Activated naive CD8-positive, alpha-beta T cell treated with anti-CD3 and anti-CD28 coated beads, Interleukin-2, amount 10 ng/mL, durations not matched to agents 7 days and 5 days (primary cell): ENCODE results near the gene GSTM1. TPM values are rescaled to one million over a fixed set of nuclear protein-coding genes. Genes with fewer than 3 reads are reported as not detected.
"Not testable (repeated sequence)": the region's sequence is repeated elsewhere in the genome, so short reads cannot be mapped to it uniquely, and the experiment has no call there.

Source experiments
- ATAC-seq: fragments of 150-1000 bp; cut with Tn5 transposase; one replicate; pipeline ENCODE4 v1.10.0; 2021; ENCODE audit warnings: low read depth, moderate library complexity
- POLR2A ChIA-PET: fragments of 350-600 bp; sonication (Branson Sonifier 250); formaldehyde crosslinking; loops from one replicate; lab custom pipeline; 2021; ENCODE audit warnings: antibody characterized with exemption; lab: Charles Lee
- DNase-seq: peaks from one replicate; pipeline ENCODE4 v3.0.0; 2021
- H3K27ac Mint-ChIP-seq: one replicate; pipeline ENCODE4 v1.8.0; 2022; ENCODE audit warnings: mild to moderate bottlenecking, mixed read lengths
- H3K27me3 Mint-ChIP-seq: one replicate; pipeline ENCODE4 v1.8.0; 2022; ENCODE audit warnings: mild to moderate bottlenecking, moderate library complexity, mixed read lengths
- H3K36me3 Mint-ChIP-seq: one replicate; pipeline ENCODE4 v1.8.0; 2021; ENCODE audit warnings: mild to moderate bottlenecking, mixed read lengths
- H3K4me1 Mint-ChIP-seq: one replicate; pipeline ENCODE4 v1.8.0; 2021; ENCODE audit warnings: mixed read lengths
- H3K4me3 Mint-ChIP-seq: one replicate; pipeline ENCODE4 v1.8.0; 2022; ENCODE audit warnings: mild to moderate bottlenecking, moderate library complexity, mixed read lengths
- H3K9me3 Mint-ChIP-seq: one replicate; pipeline ENCODE4 v1.8.0; 2021; ENCODE audit warnings: mixed read lengths
- total RNA-seq, 2 experiments: library from RNA; stranded (reverse); gene quantifications; one replicate each; pipeline ENCODE4 v1.2.3, GENCODE V29; 2021

Gene GSTM1
- total RNA-seq, 2 experiments from 2014 or later = not detected

DNA sequence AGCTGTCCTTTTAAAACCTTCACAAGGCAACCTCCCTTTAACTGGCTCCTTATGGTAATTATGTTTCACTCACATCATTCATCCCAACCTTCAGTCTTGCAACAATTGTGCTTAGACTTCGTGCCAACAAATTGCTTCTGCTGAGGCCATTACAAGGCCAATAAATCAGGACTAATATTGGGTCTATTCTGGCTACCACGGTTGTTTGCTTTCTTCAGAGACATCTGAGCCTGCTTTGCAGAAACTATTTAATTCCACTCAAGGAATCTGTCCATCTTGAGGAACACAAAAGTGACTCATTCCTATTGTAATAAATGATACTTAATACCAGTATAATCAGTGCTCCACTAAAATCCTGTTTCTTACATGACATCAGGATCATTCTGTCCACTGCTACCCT lies 34.3 kb upstream of the GSTM1 start:
- Mint-ChIP-seq H3K4me1 (peaks cover 13% of the 10 kb centered on the region), H3K27ac (no peak overlapping the region), H3K36me3 (no peaks in the 10 kb centered on the region), H3K4me3 (no peak overlapping the region), H3K27me3 (peaks cover 33% of the 10 kb centered on the region), H3K9me3 (no peaks in the 10 kb centered on the region)
- POLR2A ChIA-PET = no interaction called here
- DNase-seq (no peak), ATAC-seq (no peak)

DNA sequence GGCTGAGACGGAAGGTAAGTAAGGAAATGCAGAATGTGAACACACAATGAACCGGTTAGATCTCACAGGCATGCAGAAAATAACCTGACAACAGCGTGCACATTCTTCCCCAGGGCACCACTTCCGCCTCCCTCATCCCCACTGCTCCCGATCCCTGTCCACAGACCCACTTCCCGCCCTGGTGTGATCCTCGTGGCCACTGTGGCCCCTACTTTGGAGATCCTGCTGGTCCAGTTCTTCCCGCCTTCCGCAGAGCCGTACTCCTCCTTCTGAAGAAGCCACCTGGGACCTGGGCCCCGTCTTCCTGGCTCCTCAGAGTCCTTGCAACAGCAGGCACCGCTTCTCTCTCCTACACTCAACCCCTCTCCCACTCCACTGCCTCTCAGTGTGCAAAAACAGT lies 33.1 kb upstream of the GSTM1 start:
- Mint-ChIP-seq H3K9me3 (no peaks in the 10 kb centered on the region), H3K4me1 (peaks cover 10% of the 10 kb centered on the region), H3K27ac (no peak overlapping the region), H3K36me3 (no peaks in the 10 kb centered on the region), H3K27me3 (peaks cover 33% of the 10 kb centered on the region), H3K4me3 (no peak overlapping the region)
- POLR2A ChIA-PET = no interaction called here
- DNase-seq = no peak
- no peak for ATAC-seq

DNA sequence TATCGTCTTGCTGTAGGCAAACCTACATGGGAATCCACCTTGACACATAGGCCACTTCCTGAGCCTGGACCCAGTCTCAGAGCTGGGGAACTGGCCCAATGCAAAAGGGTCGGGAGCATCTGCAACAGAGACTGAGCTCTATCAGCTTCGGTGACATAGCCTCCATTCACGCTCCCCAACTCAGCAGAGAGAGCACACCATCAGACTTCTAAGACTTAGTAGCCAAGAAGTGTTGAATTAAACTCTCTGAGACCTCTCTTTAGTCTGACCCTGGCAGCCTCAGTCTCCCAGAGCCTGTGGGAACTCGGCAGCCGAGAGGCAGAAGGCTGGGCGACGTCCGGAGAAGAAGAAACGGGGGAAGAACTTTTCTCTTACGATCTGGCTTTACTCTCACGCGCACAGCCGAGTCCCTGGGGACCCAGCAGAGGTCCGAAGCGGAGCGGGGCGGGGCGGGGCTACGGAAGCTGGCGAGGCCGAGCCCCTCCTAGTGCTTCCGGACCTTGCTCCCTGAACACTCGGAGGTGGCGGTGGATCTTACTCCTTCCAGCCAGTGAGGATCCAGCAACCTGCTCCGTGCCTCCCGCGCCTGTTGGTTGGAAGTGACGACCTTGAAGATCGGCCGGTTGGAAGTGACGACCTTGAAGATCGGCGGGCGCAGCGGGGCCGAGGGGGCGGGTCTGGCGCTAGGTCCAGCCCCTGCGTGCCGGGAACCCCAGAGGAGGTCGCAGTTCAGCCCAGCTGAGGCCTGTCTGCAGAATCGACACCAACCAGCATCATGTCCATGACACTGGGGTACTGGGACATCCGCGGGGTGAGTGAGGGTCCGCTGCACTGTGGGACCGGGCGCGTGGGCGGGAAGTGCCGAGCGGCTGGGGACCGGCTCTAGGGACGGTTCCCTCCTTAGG lies 31.8 kb upstream of the GSTM1 start, which contains the start of gene GSTM4:
TSS of gene GSTM4 (plus strand) at position 485 of the 905 bp plus-strand sequence. CDS start at position 776, 291 bp downstream.
- peaks cover 30% of the 10 kb centered on the region for H3K27me3 Mint-ChIP-seq
- POLR2A ChIA-PET = no interaction called here
- no peaks in the 10 kb centered on the region for H3K9me3 Mint-ChIP-seq
- ATAC-seq (peak; percentile 87), DNase-seq (peak; percentile 74)
- H3K36me3 Mint-ChIP-seq = no peaks in the 10 kb centered on the region
- H3K4me1 Mint-ChIP-seq = peaks cover 10% of the 10 kb centered on the region
- peak within 1 kb of the TSS; percentile 81 for H3K27ac Mint-ChIP-seq
- peak within 1 kb of the TSS; percentile 88 for H3K4me3 Mint-ChIP-seq

DNA sequence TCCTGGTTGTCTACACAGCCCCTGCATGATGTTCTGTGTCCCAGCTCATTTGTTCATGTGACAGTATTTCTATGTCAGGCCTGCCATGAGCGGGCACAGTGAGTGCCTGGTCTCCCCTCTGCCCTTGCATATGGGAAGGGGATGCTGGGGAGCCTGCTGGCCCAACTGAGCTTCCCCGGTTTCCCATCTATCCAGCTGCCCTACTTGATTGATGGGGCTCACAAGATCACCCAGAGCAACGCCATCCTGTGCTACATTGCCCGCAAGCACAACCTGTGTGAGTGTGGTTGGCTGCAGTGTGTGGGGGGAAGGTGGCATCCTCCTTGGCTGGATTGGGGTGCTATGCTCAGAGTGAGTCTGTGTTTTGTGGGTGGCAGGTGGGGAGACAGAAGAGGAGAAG lies 30.2 kb upstream of the GSTM1 start:
- ATAC-seq (no peak), DNase-seq (no peak)
- H3K9me3 Mint-ChIP-seq = no peaks in the 10 kb centered on the region
- H3K4me1 Mint-ChIP-seq = peaks cover 14% of the 10 kb centered on the region
- H3K27ac Mint-ChIP-seq = no peak overlapping the region
- POLR2A ChIA-PET = no interaction called here
- H3K27me3 Mint-ChIP-seq = peaks cover 17% of the 10 kb centered on the region
- no peaks in the 10 kb centered on the region for H3K36me3 Mint-ChIP-seq
- no peak overlapping the region for H3K4me3 Mint-ChIP-seq

GRCh38 chr1:109657970-109658369 lies 29.6 kb upstream of the GSTM1 start:
- Mint-ChIP-seq H3K4me1 (peaks cover 14% of the 10 kb centered on the region), H3K36me3 (no peaks in the 10 kb centered on the region), H3K4me3 (no peak overlapping the region), H3K27me3 (peaks cover 14% of the 10 kb centered on the region), H3K9me3 (no peaks in the 10 kb centered on the region), H3K27ac (no peak overlapping the region)
- DNase-seq (no peak), ATAC-seq (no peak)
- POLR2A ChIA-PET = no interaction called here

GRCh38 chr1:109658533-109659042 lies 29.0 kb upstream of the GSTM1 start:
- Mint-ChIP-seq H3K27me3 (peaks cover 9% of the 10 kb centered on the region), H3K36me3 (no peaks in the 10 kb centered on the region), H3K4me3 (no peak overlapping the region), H3K27ac (no peak overlapping the region), H3K4me1 (peaks cover 14% of the 10 kb centered on the region), H3K9me3 (no peaks in the 10 kb centered on the region)
- POLR2A ChIA-PET = no interaction called here
- ATAC-seq (no peak), DNase-seq (no peak)

- DNase-seq (no peak), ATAC-seq (no peak)
- no peak overlapping the region for H3K27ac Mint-ChIP-seq
- POLR2A ChIA-PET = no interaction called here
- H3K4me1 Mint-ChIP-seq = peaks cover 14% of the 10 kb centered on the region
- peaks cover 7% of the 10 kb centered on the region for H3K27me3 Mint-ChIP-seq
- no peaks in the 10 kb centered on the region for H3K36me3 Mint-ChIP-seq
- no peaks in the 10 kb centered on the region for H3K9me3 Mint-ChIP-seq
- H3K4me3 Mint-ChIP-seq = no peak overlapping the region
Observed at GRCh38 chr1:109659145-109659544, 28.5 kb upstream of the GSTM1 start.

DNA sequence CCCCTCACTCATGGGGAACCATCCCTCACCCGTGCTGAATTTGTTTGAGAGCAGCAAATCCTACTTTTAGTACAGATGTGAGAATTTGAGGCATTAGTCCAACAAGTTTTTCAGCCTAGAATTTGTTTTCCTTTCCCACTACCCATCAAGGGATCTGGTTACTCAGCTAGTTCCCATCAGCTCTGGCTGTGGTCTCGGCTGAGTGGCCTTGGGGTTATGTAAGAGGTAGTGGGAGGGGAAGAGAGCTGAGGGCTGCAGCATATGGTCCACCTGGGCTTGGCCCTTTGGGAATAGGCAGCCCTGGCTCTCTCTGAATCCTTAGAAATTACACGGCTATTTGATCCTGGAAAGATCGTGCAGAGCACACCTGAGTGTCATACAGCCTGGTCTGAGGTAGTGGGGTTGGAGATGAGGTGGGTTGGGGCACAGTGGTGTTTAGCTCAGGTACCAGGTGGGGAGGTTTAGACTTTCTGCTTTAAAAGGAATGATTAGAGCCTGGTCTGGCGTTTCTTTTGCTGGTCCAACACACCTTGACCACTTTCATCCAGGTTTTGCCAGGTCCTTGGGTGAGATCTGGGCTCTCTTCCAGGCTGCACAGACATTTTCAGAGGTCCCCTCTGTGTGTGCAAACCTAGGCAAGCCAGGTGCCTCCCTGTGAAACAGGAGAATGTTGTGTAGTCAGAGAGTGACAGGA lies 27.5 kb upstream of the GSTM1 start:
- H3K36me3 Mint-ChIP-seq = no peaks in the 10 kb centered on the region

DNA sequence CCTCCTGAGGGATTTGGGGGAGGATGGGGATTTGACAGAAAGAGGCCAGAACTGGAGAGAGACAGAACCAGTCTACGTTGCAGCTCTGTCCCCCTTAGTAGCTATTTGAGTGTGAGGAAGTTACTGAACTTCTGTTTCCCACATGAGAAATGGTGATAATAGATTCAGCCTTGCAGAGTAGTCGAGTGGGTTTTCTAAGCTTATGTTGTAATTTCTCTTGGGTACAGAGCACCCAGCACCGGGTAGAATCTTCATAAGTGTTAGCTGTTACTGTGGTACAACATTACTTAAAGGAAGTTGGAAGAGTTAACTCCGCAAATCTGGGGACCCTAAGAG lies 27.0 kb upstream of the GSTM1 start:
- not testable (repeated sequence) for DNase-seq, H3K4me1 Mint-ChIP-seq, H3K36me3 Mint-ChIP-seq, H3K9me3 Mint-ChIP-seq, H3K4me3 Mint-ChIP-seq, H3K27me3 Mint-ChIP-seq, ATAC-seq
- POLR2A ChIA-PET = interaction anchor here (0.6 kb wide), 1 partner anchor 10 kb away, joined by 3 read pairs; no protein-coding TSS in a partner anchor
- peak overlapping the region; percentile 5 for H3K27ac Mint-ChIP-seq

More for the DNA sequence above, 27.5 kb upstream of the GSTM1 start:
- no peaks in the 10 kb centered on the region for H3K27me3 Mint-ChIP-seq
- H3K4me3 Mint-ChIP-seq = no peak overlapping the region
- H3K27ac Mint-ChIP-seq = peak overlapping the region; percentile 5
- H3K9me3 Mint-ChIP-seq = no peaks in the 10 kb centered on the region
- POLR2A ChIA-PET = interaction anchor here (0.6 kb wide), 1 partner anchor 11 kb away, joined by 3 read pairs; no protein-coding TSS in a partner anchor
- DNase-seq = no peak
- no peak for ATAC-seq
- peaks cover 12% of the 10 kb centered on the region for H3K4me1 Mint-ChIP-seq

DNA sequence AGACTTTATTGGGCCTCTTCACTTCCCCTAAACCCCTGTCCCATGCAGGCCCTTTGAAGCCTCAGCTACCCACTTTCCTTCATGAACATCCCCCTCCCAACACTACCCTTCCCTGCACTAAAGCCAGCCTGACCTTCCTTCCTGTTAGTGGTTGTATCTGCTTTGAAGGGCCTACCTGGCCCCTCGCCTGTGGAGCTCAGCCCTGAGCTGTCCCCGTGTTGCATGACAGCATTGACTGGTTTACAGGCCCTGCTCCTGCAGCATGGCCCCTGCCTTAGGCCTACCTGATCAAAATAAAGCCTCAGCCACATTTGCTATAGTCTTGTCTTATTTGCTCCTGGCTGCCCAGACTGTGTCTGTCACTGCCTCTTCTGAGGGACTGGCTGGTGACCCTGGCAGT lies 26.2 kb upstream of the GSTM1 start:
- Mint-ChIP-seq H3K27me3 (no peaks in the 10 kb centered on the region), H3K36me3 (no peaks in the 10 kb centered on the region), H3K4me1 (peaks cover 5% of the 10 kb centered on the region), H3K27ac (peak overlapping the region; percentile 53), H3K4me3 (no peak overlapping the region), H3K9me3 (no peaks in the 10 kb centered on the region)
- ATAC-seq (no peak), DNase-seq (no peak)
- POLR2A ChIA-PET = no interaction called here

GRCh38 chr1:109664671-109665070 lies 22.9 kb upstream of the GSTM1 start:
- no peak for ATAC-seq
- POLR2A ChIA-PET = no interaction called here
- DNase-seq = no peak
- no peak overlapping the region for H3K4me3 Mint-ChIP-seq
- peaks cover under 1% of the 10 kb centered on the region for H3K36me3 Mint-ChIP-seq
- H3K9me3 Mint-ChIP-seq = no peaks in the 10 kb centered on the region
- no peak overlapping the region for H3K27ac Mint-ChIP-seq
- no peaks in the 10 kb centered on the region for H3K27me3 Mint-ChIP-seq
- peaks cover 18% of the 10 kb centered on the region for H3K4me1 Mint-ChIP-seq

- Mint-ChIP-seq H3K4me3 (peak within 1 kb of the TSS; percentile 82), H3K27me3 (no peaks in the 10 kb centered on the region), H3K36me3 (peaks cover 2% of the 10 kb centered on the region), H3K4me1 (peaks cover 19% of the 10 kb centered on the region), H3K9me3 (no peaks in the 10 kb centered on the region), H3K27ac (no peak within 1 kb of the TSS)
- POLR2A ChIA-PET = no interaction called here
- DNase-seq (peak; percentile 75), ATAC-seq (peak; percentile 94)
Observed at GRCh38 chr1:109667452-109668122, 20.0 kb upstream of the GSTM1 start, which contains the start of gene GSTM2. TSS of gene GSTM2 (plus strand) at chr1:109668057. CDS start at chr1:109668116, 59 bp downstream.

DNA sequence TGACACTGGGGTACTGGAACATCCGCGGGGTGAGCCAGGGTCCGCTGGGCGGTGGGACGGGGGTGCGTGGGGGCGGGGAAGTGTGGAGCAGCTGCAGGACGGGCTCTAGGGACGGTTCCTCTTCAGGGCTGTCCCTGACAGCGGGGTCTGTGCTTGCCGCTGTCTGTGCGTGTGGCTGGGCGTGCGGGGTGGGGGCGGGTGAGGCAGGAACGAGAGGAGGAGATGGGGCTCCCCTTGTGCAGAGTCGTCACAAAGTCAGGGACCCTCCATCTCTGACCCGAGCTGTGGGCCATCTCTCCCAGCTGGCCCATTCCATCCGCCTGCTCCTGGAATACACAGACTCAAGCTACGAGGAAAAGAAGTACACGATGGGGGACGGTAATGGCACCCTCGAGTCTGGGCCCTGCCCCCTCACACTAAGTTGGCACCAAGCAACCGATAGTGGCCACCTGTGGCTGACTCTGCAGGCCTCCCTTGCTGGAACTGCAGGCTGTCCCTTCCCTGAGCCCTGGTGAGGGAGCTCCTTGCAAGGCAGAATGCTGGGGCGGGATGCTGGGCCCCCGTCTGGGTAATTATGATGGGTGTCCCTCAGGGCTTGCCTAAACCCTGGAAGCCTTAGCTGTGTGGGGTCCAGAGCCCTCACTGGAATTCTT lies 19.4 kb upstream of the GSTM1 start:
- DNase-seq (no peak), ATAC-seq (no peak)
- no peaks in the 10 kb centered on the region for H3K27me3 Mint-ChIP-seq
- peak overlapping the region; percentile 82 for H3K4me3 Mint-ChIP-seq
- H3K36me3 Mint-ChIP-seq = peaks cover 2% of the 10 kb centered on the region
- H3K27ac Mint-ChIP-seq = no peak overlapping the region
- POLR2A ChIA-PET = no interaction called here
- no peaks in the 10 kb centered on the region for H3K9me3 Mint-ChIP-seq
- peaks cover 19% of the 10 kb centered on the region for H3K4me1 Mint-ChIP-seq
